ENCODE results near the gene ZNF652.
"Not testable (repeated sequence)": the region's sequence is repeated elsewhere in the genome, so short reads cannot be mapped to it uniquely, and the experiment has no call there.

Gene ZNF652

GRCh38 chr17:49388290-49388640 is 26.2 kb upstream of the ZNF652 start:
- H3K4me3 ChIP-seq (ENCODE audit: low read depth, low read length): no peak overlapping the region
- no peak for DNase-seq (ENCODE audit: low read depth)

GRCh38 chr17:49387498-49388289 is 25.6 kb upstream of the ZNF652 start:
- H3K4me3 ChIP-seq (ENCODE audit: low read depth, low read length): no peak overlapping the region
- no peak for DNase-seq (ENCODE audit: low read depth)

GRCh38 chr17:49386373-49386772 is 24.3 kb upstream of the ZNF652 start:
- no peak overlapping the region for H3K4me3 ChIP-seq (ENCODE audit: low read depth, low read length)

GRCh38 chr17:49384951-49385350 is 22.9 kb upstream of the ZNF652 start:
- H3K4me3 ChIP-seq (ENCODE audit: low read depth, low read length): no peak overlapping the region
- DNase-seq (ENCODE audit: low read depth): no peak

More at GRCh38 chr17:49386373-49386772, 24.3 kb upstream of the ZNF652 start:
- no peak for DNase-seq (ENCODE audit: low read depth)

GRCh38 chr17:49383060-49383459 is 21.0 kb upstream of the ZNF652 start:
- no peak overlapping the region for H3K4me3 ChIP-seq (ENCODE audit: low read depth, low read length)
- no peak for DNase-seq (ENCODE audit: low read depth)

GRCh38 chr17:49382556-49382955 is 20.5 kb upstream of the ZNF652 start:
- no peak for DNase-seq (ENCODE audit: low read depth)

GRCh38 chr17:49381793-49382192 is 19.7 kb upstream of the ZNF652 start:
- no peak for DNase-seq (ENCODE audit: low read depth)
- no peak overlapping the region for H3K4me3 ChIP-seq (ENCODE audit: low read depth, low read length)

More at GRCh38 chr17:49382556-49382955, 20.5 kb upstream of the ZNF652 start:
- H3K4me3 ChIP-seq (ENCODE audit: low read depth, low read length): no peak overlapping the region

- DNase-seq (ENCODE audit: low read depth): no peak
These were observed 19.0 kb upstream of the ZNF652 start for GRCh38 chr17:49381033-49381432.

GRCh38 chr17:49379926-49380325 is 17.9 kb upstream of the ZNF652 start:
- DNase-seq (ENCODE audit: low read depth): no peak
- no peak overlapping the region for H3K4me3 ChIP-seq (ENCODE audit: low read depth, low read length)

More at GRCh38 chr17:49381033-49381432, 19.0 kb upstream of the ZNF652 start:
- no peak overlapping the region for H3K4me3 ChIP-seq (ENCODE audit: low read depth, low read length)

GRCh38 chr17:49378311-49378710 is 16.3 kb upstream of the ZNF652 start:
- H3K4me3 ChIP-seq (ENCODE audit: low read depth, low read length): no peak overlapping the region

GRCh38 chr17:49375544-49375943 is 13.5 kb upstream of the ZNF652 start:
- H3K4me3 ChIP-seq (ENCODE audit: low read depth, low read length): no peak overlapping the region
- DNase-seq (ENCODE audit: low read depth): no peak

More at GRCh38 chr17:49378311-49378710, 16.3 kb upstream of the ZNF652 start:
- no peak for DNase-seq (ENCODE audit: low read depth)

GRCh38 chr17:49373115-49373514 is 11.1 kb upstream of the ZNF652 start:
- no peak overlapping the region for H3K4me3 ChIP-seq (ENCODE audit: low read depth, low read length)

GRCh38 chr17:49372425-49372824 is 10.4 kb upstream of the ZNF652 start:
- H3K4me3 ChIP-seq (ENCODE audit: low read depth, low read length): no peak overlapping the region
- no peak for DNase-seq (ENCODE audit: low read depth)

More at GRCh38 chr17:49373115-49373514, 11.1 kb upstream of the ZNF652 start:
- DNase-seq (ENCODE audit: low read depth): no peak

- no peak for DNase-seq (ENCODE audit: low read depth)
- H3K4me3 ChIP-seq (ENCODE audit: low read depth, low read length): no peak overlapping the region
These were observed 9.2 kb upstream of the ZNF652 start for GRCh38 chr17:49370971-49371834.

GRCh38 chr17:49369760-49370159 is 7.7 kb upstream of the ZNF652 start:
- no peak for DNase-seq (ENCODE audit: low read depth)
- no peak overlapping the region for H3K4me3 ChIP-seq (ENCODE audit: low read depth, low read length)

GRCh38 chr17:49369089-49369488 is 7.0 kb upstream of the ZNF652 start:
- DNase-seq (ENCODE audit: low read depth): no peak
- no peak overlapping the region for H3K4me3 ChIP-seq (ENCODE audit: low read depth, low read length)

- H3K4me3 ChIP-seq (ENCODE audit: low read depth, low read length): no peak overlapping the region
- no peak for DNase-seq (ENCODE audit: low read depth)
These were observed 3.6 kb upstream of the ZNF652 start for GRCh38 chr17:49365667-49366066.

- H3K4me3 ChIP-seq (ENCODE audit: low read depth, low read length); DNase-seq (ENCODE audit: low read depth): not testable (repeated sequence)
These were observed 3.1 kb upstream of the ZNF652 start for GRCh38 chr17:49365126-49365525.

GRCh38 chr17:49364119-49364518 is 2.1 kb upstream of the ZNF652 start:
- no peak for DNase-seq (ENCODE audit: low read depth)
- no peak overlapping the region for H3K4me3 ChIP-seq (ENCODE audit: low read depth, low read length)

- DNase-seq (ENCODE audit: low read depth): no peak
These were observed 1.2 kb upstream of the ZNF652 start for GRCh38 chr17:49363251-49363650.

More at GRCh38 chr17:49363251-49363650, 1.2 kb upstream of the ZNF652 start:
- H3K4me3 ChIP-seq (ENCODE audit: low read depth, low read length): no peak overlapping the region
